Ramos (cell line): ENCODE measurements around the gene SERPINA12.
"Not testable (repeated sequence)": the region's sequence is repeated elsewhere in the genome, so short reads cannot be mapped to it uniquely, and the experiment has no call there.

Experiments used
- in situ Hi-C: fragments of 300-500 bp; cut with MboI; formaldehyde crosslinking; loops from one replicate; pipeline ENCODE4 v1.14.3; 2022; ENCODE audit warnings: low sequenced_read_pairs; ENCODE audit not compliant: unreplicated experiment

SERPINA12 gene

DNA sequence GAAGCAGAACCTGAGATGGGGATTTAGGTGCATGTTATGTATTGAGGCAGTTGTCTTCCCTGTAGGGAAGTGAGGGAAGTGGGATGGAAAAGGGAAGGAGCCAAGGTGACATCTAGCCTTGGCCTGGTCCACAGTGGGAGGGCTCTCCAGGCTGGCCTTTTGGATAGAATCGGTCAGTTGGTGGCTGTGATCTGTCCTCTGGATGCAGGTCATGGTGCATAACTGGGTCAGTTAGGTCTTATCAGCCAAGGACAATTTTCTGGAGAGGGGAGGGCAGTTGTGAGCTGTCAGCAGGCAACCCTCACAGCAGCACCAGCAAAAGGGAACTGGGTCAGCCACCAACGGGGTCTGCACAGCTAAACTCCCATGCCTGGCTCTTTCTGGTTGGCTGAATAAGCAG is 9.6 kb downstream of the SERPINA12 start:
- in situ Hi-C loops: no loop called here

DNA sequence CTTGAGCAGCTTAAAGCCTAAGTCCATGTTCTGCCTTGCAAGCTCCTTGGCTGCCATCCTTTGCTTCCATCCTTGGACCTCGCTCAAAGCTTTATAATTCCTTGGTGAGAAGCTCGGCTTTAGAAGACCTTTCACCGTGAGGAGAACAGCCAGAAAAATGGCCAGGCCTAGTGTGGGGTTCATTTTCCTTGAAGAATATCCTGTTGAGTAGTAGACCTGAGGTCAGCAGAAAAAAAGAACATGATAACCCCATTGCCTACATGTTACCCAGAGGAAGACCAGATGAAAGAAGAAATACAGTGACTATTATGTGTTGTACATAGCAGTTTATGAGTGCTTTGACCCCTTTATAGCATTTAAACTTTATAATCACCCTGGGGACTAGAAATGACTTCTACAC is 11.1 kb downstream of the SERPINA12 start:
- in situ Hi-C loops: no loop called here

DNA sequence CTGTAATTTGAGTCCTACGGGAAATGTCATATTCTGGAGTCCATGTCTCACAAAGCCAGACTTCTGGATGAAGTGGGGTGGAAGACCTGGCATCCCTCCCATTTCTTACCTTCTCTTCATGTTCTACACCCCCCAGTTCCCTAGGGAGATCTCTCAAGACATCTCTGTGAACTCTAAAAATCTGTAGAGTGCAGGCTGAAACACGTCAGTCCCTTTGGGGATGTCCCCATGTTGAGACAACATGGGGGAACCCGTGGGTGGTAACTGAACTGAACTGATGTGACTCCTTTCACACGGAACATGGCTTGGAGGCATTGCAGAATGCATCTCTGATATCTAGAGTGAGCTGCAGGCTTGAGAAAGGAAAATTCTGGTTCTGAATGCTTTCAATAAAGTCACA is 15.2 kb downstream of the SERPINA12 start:
- in situ Hi-C loops: no loop called here

DNA sequence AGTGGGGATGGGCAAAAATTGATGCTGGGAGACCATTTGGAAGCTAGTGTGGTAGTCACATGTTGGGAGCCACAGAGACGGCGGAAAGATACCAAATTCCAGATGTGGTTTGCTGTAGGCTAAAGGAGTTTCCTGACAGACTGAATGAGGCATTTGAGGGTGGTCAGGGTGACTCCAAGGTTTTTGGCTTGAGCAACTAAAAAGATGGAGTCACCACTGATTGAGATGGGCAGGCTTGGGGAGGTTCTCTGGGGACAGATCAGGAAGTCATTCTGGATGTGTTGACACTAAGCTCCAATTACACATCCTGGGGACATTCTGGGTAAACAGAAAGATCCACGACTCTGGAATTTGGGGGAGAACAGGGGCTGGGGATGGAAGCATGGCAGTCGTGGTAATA is 17.8 kb downstream of the SERPINA12 start:
- in situ Hi-C loops: no loop called here

DNA sequence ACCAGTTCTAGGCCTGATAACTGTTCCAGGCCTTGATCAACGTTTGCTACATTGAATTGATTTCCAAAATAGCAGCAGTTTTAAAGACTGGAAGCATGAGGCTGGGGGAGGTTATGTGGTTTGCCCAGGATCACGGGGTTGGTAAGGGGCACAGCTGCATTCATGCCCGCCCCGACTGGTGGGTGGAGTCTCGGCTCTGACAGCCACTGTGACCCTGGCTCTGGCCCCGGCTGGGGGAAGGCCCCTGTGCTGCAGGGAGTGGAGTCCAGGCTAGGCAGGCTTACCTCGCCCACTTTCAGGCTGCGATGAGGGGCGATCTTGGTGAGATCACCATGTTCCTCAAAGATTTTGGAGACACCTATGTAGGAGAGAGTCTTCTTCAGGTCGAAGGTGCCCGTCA is 19.9 kb downstream of the SERPINA12 start:
- in situ Hi-C loops: no loop called here

DNA sequence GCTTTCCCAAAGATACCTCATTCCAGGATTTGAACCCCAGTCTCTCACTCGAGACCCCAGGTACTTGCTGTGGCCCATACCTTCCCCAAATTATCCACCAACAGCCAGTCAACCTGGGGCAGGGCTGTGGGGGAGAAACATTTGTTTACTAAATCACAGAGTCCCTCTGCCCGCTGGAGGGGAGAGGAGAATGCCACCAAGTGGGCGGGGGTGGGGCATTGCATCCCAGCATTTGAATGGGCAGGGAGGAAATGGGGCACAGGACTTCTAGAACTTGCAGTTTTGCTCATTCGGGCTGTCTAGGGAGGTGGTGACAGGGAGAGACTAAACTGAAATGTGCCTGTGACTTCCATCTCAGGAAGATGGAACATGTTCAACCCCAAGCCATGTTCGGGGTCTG is 22.4 kb downstream of the SERPINA12 start:
- in situ Hi-C loops: no loop called here

DNA sequence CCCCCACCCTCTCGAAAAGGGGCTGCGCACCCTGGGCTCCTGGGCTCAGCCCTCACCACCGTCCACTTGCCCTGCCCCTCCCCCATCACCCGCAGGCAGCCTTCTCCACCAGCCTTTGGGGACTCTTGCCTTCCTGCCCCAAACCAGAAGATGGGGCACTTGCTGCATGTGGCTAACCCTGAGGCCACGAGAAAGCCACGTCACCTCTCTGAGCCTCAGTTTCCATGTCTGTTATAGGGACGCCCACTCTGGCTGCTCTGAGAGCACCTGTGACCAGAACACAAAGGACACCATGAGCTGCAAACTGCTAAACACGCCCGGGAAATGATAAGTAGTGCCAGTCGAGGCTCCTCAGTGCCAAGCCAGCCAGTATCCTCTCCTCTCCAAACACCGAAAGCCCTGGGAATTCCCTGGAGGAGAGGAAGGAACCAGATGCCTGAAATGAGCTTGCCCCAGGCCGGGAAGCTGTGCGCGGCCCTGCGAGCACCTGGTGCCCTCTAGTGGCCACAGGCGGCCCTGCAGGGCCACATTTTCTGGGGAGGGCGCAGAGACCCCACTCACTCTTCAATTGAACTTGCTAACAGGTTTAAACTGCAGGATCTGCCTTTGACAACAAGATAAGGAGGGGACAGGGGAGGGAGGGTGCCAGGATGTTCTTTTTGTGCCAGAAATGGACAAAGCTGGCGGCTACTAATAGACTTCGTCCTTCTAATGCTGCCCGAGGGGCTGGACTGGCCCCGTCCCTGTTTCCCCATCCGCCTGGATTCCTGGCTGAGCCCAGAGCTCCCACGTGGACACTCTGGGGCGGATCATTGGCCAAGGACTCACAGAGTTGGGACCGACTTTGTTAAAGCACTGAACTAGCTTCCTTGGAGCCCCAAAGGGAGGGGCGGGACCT is 23.1 kb downstream of the SERPINA12 start:
- in situ Hi-C loops: no loop called here

DNA sequence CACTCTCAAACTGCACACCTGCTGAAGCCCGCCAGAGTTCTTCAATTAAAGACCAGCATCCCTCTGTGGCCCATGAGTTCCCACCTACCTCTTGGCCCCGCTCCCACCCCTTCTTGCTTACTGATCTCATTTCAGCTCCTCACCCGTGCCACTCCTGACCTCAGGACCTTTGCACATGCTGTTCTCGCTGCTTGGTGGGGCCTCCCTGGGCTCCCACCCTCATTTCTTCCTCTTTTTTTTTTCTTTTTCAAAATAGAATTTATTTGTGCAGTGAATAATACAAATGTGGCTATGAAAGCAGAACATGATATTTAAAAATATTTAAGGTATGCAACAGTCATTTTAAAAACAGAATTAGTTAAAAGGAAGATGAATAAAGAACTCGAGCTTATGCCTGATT is 24.8 kb downstream of the SERPINA12 start:
- in situ Hi-C loops: no loop called here

DNA sequence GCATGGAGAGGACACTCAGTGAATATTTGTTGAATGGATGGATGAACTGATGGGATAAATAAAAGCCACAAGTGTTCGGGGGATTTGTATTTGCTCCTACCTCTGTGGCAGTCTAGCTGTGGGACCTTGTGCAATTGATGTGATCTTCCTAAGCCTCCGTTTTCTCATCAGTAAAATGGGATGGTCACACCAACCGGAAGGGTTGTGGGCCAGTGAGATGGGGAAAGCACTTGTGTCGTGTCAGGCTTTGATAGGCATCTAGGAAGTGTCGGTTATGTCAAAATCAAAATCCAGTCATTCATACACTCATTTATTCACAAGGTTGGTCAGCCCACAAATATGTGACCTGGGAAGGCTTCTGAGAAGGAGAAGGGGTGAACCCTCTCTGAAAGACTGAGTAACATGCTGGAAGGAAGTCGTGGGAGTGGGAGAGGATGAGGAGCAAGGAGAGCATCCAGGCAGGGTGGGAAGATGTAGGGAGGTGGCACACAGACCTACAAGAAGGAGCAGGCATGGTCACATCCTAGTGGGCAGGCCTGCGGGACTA is 25.5 kb downstream of the SERPINA12 start:
- in situ Hi-C loops: no loop called here

DNA sequence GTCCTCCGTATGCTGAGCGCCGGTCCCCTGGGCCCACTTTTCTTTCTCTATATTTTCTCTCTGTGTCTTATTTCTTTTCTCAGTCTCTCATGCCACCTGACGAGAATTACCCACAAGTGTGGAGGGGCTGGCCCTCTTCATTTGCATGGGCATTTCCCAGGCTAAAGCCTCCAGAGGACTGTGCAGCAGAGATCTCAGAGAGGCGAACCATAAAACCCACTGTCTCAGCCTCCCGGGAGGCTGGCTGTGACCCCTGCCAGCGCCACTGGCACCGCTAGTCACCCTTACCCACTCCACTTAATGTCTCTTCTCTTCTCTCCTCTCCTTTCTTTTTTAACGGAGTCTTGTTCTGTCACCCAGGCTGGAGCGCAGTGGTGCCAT is 26.2 kb downstream of the SERPINA12 start:
- in situ Hi-C loops: no loop called here

DNA sequence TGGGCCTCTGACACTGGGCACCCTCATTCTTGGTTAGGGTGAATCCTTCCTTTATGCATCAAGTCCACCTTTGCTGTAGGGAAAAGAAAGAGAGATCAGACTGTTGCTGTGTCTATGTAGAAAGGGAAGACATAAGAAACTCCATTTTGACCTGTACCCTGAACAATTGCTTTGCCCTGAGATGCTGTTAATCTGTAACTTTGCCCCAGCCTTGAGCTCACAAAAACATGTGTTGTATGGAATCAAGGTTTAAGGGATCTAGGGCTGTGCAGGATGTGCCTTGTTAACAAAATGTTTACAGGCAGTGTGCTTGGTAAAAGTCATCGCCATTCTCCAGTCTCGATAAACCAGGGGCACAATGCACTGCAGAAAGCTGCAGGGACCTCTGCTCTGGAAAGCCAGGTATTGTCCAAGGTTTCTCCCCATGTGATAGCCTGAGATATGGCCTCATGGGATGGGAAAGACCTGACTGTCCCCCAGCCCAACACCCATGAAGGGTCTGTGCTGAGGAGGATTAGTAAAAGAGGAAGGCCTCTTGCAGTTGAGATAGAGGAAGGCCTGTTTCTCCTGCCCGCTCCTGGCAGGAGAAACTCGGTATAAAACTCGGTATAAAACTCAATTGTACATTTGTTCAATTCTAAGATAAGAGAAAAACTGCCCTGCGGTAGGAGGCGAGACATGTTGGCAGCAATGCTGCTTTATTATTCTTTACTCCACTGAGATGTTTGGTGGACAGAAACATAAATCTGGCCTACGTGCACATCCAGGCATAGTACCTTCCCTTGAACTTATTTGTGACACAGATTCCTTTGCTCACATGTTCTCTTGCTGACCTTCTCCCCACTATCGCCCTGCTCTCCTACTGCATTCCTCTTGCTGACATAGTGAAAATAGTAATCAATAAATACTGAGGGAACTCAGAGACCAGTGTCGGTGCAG is 26.9 kb downstream of the SERPINA12 start:
- in situ Hi-C loops: not testable (repeated sequence)

DNA sequence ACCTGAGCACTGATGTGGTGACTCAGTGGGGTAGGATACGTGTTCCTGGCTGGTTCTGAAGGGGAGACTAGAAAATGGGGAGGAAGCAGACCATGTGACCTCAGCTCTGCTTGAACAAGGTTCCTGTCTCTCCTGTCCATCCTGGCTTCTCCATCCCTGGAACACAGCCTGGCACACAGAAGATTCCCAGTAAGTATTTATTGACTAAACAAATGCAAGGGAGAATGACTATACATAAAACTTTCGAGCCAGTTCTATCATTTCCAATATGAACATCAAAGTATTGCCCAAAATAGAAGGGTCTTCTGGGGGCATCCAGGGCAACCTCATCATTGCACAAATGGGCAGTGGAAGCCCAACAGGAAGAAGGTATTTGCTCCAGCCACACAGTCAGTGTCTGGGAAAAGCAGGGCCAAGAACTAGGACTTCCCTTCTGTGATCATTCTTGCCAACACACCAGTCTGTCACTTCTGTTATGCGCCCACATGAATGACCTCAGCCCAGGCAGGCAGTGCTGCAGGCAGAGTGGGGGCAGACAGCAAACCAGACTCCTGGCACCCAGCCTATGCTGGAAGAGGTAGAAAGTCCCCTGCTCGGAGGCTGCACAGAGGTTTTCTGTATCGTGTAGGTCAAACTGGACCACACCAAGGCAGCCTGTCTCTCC is 27.7 kb downstream of the SERPINA12 start:
- in situ Hi-C loops: no loop called here

DNA sequence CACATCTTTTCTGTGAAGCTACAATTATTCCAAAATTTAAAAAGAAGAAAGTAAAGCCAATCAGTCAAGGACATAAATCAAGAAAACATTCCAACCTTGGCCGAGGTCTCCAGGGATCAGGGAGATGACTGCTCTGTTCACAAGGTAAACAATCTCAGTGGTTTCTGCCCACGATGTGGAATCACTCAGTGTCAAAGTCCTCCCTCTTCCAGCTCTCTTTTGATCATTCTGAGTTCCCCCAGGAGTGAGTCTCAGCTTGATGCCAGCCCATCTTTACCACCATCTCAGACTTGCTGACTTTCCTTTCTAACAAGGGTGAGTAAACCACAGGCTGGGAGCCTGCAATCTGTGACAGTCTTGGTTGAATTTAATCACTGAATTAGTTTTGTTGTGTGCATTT is 28.5 kb downstream of the SERPINA12 start:
- in situ Hi-C loops: no loop called here

DNA sequence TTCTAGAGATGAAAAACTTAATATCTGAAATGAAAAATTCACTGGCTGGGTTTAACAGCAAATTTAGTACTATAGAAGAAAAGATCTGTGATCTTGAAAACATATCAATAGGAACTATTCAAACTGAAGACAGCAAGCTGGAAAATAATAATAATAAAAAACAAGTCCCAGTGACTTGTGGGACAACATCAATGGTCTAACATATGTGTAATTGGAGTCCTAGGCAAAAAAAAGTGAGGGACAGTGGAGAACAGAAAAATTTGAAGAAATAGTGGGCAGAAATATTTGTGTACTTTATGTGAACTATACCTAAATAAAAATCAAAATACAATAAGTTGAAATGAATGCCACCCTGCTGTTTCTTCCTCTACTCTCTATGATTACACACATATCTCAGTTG is 30.8 kb downstream of the SERPINA12 start:
- in situ Hi-C loops: no loop called here

DNA sequence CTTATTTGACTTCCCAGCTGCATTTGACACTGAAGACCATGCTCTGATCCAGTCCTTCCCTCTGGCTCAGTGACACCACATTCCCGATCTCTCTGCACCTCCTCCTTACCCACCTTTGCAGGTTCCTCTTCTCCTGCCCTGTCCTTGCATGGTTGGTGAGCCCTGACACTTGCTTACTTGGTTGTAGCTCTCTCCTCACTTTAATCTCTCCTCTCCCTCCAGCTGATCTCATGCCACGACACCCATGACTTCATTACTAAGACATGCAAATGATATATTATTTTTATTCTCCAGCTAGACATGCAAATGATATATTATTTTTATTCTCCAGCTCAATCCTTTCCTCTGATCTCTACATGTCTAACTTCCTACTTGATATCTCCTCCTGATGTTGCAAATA is 33.2 kb downstream of the SERPINA12 start, which contains the start of gene SERPINA9:
Gene SERPINA9 (minus strand): TSS at position 175 of the 400 bp plus-strand sequence. CDS start 6,357 bp downstream, outside the sequence.
- in situ Hi-C loops: no loop called here

DNA sequence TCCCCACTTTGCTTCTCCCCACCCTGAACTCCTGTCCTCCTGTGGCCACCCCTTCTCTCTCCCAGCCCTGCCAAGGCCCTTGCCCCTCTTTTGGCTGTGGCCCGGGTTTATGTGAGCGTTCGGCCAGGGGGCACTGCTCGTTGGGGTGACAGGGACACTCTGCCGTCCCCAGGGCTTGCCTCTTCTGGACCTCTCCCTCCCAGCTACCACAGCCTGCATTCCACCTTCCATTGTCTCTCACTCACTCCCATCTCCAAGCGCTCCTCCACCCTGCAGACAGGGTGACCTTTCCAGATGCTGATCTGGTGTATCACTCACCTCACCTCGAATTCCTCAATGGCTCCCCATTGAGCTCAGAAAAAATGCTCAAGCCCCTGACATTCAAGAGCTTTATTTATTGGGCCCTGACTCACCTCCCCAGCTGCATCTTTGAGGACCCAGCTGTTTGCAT is 34.7 kb downstream of the SERPINA12 start:
- in situ Hi-C loops: no loop called here

DNA sequence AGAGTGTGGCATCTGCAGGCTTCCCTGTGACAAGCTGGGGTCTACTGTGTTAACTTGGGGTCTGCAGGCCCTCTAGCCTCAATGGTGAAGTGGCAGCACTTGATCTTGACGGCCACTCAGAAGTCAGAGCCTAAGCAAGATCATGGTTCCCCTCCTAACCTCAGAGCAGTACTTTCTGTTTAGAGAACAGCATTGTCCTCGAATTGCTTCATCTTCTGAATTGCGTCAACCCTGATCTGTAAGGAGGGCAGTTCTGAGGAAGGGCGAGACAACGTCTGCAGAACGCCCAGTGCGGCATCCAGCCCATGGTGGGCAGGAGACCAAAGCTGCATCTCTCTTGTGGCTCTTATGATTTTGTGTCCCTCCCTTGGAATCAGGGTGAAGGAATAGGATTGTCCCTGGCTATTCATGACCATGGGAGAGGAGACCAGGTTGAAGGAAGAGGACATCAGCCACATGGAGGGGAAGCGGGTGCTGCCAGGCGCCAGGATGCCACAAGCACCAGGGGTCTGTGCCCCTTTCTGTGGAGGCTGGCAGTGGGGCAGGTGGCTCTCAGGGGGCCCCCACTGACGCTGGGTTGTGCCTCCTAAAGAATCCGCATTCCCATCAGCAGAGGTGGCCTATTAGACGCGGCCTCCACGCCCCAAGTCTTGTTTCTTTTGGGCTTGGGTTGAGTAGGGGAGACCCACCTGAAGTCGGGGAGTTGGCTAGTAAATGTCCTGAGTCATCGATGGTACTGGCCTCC is 35.4 kb downstream of the SERPINA12 start:
- in situ Hi-C loops: no loop called here

DNA sequence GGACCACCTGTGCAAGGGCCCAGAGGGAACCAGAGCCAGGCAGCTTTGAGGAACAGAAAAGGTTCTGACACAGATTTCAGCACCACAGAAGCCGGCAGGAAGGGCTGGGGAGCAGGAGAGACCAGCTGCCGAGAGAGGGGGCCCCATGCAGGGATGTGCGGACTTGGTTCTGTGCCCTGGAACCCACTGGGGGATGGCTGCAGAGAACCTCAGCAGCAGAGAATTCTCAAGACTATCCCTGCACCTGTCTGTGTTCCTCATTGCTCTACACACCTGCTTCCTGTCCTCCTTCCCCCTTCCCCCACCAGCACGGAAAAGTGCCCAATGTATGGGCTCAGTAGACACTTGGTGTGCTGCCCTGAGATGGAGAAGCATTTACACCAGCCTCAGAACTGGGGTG is 36.4 kb downstream of the SERPINA12 start:
- in situ Hi-C loops: no loop called here

DNA sequence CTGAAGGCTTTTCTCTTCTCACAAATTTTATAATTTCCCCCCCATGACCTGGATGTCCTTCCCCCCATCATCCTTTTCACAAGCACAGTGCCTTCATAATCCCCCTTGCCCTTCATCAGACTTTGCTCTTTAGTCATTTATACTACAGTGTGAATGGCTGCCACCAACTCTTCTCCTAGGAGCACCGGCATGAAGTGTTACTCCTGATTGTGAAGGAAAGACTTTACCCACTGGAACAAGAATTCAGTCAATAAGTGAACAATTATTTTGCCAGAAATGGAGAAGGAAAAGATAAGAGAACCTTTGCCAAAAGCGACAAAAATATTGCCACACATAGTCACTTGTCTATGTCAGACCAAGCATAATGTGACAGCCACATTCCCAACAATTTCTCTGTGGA is 38.2 kb downstream of the SERPINA12 start:
- in situ Hi-C loops: no loop called here

DNA sequence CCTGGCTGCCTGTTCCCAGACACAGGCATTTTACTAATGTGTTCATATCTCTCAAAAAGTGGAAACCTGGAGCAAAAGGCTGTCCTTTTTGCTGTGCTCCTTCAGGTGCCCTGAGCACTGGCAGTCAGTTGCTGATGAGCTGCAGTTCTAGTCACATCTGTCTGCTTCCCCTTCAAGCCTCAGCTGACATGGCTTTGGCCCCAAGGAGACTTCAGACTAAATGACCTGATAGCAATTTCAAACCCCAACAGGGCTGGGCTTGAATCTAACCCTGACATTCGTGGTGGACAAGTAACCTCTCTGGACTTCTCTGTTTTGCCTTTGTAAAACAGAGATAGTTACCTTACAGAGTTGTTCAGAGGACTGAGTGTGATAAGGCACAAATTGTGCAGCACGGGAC is 39.0 kb downstream of the SERPINA12 start:
- in situ Hi-C loops: no loop called here
